Mammary epithelial cell (primary cell): Measurements from ENCODE around the gene CHST10.

Source experiments
- CTCF ChIP-seq, 2 donors: IDR thresholded peaks in 1 of 2; conservative IDR thresholded peaks in 1 of 2; 2 replicates each; pipeline ENCODE4 v1.5.1; 2011 to 2012; ENCODE audit warnings: inconsistent platforms in 2 of 2, low read length in 2 of 2, mild to moderate bottlenecking in 2 of 2, control low read depth in 1 of 2, low read depth in 1 of 2; ENCODE audit not compliant: insufficient read depth in 1 of 2; ENCODE audit errors: extremely low read depth in 1 of 2
- EZH2 ChIP-seq: IDR thresholded peaks from 2 replicates; pipeline ENCODE4 v1.6.1; 2012; ENCODE audit warnings: low read length, inconsistent platforms, borderline replicate concordance

GRCh38 chr2:100407073-100407472 is 10.4 kb downstream of the CHST10 start:
- no peak for TF ChIP-seq CTCF (conservative IDR thresholded peaks at IDR 0.05 in 1 of 2, IDR thresholded peaks at IDR 0.05 in 1 of 2; ENCODE audit: extremely low read depth in 1 of 2, insufficient read depth in 1 of 2, low read depth in 1 of 2, low read length in 2 of 2)
- TF ChIP-seq EZH2, result no peak
